HG02763 (cell line): ENCODE measurements around the gene VILL.

Experiments
- ATAC-seq: cut with Tn5 transposase; IDR thresholded peaks from one replicate; pipeline ENCODE4 v1.9.1; 2021; ENCODE audit warnings: mild to moderate bottlenecking, moderate library complexity; ENCODE audit not compliant: unreplicated experiment

The VILL gene

DNA sequence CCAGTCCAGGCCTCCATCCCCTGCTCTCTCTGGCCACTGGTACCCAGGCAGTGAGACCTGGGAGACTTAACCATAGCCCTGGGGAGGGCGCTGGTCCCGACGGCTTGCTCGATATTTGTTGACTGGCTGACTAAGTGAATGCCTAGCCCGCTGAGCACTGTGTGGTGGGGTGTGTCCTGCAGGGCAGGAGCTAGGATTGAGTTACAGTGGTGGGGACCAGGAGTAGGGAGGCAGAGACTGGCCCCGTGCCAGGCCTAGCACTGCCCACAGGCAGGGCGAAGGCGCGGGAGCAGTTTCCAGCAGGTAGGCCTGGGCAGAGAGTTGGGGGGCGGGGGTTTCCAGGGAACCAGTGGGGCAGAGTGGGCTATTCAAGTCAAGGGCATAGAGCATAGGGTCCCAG, at the start of gene VILL:
Gene VILL (plus strand): TSS at position 260 of the 400 bp plus-strand sequence. CDS start 2,887 bp downstream, outside the sequence.
- no peak for ATAC-seq

DNA sequence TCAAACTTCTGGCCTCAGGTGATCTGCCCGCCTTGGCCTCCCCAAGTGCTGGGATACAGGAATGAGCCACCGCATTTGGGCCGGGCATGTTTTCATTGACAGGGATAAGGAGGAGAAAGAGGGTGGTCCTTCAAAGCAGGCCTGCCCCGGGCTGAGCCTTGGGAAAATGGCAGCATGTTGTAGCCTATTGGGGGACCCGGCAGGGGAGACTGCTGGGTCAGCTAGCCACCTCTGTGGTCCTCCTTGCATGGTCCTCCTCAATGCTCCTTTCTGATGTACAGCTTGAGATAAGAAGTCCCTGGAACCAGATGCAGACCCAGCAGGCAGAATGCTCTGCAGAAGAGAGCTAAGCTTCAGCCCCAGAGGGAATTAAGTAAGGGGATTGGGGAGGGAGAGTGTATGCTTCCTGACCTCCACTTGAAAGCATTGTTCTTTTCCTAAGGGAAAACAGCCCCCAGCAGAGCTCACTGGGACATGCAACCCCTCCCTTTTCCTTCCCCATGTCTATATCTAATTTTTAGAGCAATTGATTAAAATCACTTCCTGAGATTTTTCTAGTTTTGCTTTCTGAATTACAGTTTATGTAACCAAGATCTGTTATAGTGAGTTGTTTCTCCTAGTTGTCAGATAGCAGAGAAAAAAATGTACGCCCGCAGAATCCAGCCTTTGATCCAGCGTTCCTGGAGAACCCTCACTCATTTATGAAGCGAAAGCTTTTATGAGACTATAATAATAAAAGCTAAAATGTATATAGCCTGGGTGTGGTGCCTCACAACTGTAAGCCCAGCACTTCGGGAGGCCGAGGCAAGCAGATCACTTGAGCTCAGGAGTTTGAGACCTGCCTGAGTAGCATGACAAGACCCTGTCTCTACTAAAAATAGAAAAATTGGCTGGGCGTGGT, 48.7 kb upstream of the VILL start:
- ATAC-seq = no peak

DNA sequence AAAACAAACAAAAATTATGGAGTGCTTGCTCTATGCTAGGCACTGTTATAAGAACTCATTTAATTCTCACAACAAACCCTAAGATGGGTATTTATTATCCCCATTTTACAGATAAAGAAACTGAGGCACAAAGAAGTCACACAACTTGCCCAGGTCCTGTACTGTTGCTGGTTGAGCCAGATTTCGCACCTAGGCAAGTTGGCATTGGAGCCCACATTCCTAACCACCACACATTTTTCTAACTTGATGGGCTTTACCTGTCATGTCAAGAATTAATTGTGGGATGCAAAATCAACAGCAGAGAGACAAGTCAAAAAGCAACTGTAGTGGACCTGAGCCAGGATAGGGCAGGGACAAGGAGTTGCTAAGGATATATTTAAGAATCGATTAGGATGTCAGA, 47.9 kb upstream of the VILL start:
- no peak for ATAC-seq

DNA sequence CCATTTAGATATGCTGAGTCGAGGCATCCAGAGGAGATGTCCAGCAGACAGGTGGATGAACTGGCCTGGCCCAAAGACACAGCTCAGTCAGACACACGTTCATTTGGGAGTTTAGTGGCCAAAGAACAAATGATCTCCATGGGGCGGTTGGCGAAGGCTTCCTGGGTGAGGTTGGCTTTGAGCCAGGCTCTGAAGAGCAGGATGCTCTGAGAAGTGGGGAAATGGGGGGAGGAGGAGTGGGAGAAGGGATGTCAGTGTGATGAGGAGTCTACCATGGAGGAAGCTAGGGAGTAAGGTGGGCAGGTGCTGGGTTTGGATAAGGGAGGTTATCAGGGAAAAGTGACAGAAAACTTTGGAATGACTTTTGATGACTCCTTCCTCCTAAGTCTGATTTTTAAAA, 47.5 kb upstream of the VILL start:
- no peak for ATAC-seq

DNA sequence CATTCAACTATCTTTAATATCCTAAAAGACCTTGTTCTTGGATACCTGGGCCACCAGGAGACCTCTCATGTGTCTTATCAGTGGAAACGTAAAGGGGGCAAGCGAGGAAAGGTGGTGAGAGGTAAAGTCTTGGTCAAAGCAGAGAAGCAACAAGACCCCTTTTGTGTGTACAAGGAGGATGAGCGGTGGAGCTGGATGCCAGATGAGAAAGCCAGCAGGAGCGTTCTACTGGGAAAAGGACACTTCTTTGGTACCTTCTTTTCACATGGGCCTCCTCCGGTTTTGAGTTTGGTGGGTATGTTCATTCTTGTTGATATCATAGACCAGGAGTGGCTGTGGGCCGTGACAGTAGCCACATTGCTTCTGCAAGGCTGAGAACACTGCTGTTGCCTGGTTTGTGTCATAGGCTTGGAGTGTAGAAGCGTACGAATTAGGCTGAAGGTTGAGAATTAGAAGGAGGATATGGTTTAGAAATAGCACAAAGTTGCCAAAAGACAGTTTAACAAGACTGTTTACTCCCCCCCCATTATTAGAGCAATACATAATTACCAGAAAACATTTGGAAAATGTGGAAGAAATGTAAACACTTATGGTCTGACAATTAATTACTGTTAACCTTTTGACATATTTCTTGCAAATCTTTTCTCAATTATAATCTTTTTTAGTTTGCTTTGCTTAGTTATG, 46.8 kb upstream of the VILL start:
- no peak for ATAC-seq

DNA sequence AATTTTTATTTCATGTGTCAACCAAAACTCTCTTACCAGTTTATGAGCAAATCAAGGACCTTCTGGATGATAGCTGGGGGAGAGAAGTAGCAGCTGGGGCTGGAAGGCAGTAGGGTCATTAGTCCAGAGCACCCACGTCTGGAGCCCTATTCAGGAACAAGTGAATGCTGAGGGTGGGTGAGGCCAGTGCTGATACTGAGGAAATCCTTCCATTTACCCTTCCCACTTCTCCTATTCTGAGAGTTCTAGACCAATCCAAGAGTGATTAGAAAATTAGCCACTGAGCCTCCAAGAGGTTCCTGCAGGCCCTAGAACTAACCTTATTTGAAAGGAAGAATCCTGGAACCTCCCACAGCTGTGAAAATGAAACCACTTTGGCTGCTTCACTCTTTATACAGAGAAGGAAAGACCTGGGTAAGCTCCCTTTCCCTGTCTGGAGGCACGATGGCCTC, 46.2 kb upstream of the VILL start:
- no peak for ATAC-seq

DNA sequence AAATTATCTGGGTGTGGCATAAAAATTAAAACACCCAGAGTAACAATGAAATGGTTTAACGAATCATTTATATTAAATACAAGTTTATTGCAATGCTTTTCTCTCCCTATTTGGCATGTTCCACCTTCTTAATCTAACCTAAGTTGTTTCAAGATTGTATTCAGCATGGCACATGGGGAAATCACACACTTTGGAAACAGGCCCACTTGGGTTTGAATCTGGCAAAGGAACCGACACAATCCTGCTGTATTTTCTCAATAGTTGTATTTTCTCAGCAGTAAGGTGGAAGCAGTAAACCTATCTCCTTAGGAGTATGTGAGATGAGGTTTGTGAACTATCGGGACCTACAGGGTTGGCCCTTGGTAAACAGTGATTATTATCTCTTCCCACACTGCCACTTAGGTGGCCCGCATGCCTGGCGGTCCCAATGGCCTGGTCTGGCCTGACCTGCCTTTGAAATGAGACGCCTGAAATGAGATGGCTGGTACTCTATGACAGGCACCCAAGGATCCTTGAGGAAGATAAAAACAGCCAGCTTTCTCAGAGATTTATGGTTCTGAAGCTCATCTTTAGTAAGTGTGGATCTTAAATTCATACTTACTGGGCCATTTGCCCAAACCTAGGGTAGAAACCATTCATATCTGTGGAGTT, 45.3 kb upstream of the VILL start:
- no peak for ATAC-seq

DNA sequence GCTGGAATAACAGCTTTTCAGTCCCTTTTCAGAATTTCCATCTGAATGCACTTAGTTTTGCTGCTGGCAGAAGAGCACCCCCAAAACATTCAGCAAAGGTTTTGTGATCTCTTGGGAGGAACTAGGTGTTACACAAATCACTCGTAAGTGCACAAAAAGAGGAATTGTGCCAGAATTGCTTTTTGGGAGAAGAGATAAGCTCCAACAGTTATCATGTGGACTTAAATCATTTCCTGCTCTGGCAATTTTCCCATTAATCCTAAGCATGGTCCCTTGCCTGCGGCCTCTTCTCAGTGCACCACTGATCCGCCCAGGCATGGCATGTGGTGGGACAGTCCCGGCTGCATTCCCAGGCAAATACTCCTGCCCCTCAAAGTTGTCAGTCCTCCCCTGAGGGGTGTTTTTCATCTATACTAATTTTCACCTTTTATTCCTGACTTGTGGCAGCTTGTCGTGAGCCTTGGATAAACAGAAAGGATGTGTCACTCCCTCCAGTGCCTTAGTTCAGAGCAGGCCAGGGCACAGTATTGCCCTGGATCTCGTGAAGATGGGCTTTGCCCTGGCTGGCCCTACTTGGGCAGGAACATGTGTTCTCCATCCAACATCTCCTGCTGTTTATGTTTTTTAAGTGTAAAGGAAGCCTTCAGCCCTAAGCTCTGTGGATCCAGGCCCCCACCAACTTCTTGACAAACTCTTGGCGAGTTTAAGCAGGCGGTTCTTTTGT, 44.6 kb upstream of the VILL start:
- ATAC-seq = no peak

DNA sequence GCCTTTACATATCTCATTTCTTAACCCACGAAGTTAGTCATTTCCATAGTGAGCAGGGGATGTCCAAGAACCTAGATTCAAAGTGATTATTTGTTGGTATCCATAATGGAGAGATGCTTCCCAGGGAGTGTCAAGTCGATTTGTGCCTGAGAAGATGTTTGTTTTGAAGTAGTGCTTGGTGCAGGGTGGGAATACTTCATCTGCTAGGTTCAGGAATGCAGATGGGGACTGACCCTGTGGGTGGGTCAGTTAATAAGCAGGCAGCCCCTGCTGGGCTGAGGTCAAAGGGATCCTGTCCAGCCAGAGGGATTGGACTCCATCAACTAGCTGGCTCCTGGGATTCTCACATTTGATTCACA, 44.1 kb upstream of the VILL start:
- ATAC-seq = no peak

DNA sequence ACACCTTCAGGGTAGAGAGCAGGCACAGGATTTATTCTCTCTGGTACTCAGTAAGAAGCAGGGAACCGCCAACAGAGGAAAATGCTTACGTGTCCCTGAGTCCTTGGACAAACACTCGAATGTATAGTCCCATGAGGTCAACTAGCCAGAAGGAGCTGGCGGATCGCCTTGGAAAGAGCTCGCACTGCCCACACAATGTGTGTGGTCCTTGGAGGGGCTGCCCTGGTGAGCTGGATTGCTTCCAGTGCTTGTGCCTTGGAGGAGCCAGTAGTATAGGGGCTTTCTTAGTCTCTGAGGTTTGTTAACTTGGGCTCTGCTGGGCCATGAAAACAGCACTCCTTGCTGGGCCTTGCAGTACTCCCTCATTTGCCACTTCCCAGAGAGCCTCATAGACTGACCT, 40.7 kb upstream of the VILL start:
- no peak for ATAC-seq

DNA sequence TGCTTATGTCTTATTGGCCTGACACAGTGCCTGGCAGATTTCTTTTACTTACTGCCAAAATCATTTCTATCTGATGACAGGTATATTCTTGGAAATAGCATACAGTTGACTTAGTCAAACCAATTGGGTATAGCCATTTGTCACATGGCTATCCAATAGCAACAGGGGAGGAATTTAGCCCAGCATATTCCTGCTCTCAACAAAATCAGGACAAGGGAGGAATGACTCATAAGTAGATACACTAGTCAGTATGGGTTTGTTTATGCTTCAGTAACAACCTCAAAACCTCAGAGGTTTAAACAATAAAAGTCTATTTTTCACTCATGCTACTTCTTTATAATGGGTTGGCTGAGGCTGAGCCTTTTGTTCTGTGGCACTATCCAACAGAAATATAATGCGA, 38.0 kb upstream of the VILL start:
- ATAC-seq = no peak

DNA sequence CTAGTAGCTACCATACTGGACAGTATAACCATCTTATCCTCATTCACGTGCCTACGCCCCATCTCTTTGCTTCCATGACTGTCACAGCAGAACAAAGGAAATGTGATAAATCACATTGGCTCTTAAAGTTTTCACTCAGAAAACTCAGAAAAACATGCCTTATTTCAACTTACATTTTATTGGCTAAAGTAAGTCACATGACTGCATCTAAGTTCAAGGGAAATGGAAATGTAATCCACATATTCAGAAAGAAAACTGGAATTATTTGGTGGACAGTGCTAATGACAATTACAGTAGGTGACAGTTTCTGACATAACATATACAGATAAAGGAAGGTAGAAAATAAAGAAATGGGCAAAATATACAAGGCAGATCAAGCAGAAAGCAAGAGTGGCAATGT, 37.4 kb upstream of the VILL start:
- no peak for ATAC-seq

DNA sequence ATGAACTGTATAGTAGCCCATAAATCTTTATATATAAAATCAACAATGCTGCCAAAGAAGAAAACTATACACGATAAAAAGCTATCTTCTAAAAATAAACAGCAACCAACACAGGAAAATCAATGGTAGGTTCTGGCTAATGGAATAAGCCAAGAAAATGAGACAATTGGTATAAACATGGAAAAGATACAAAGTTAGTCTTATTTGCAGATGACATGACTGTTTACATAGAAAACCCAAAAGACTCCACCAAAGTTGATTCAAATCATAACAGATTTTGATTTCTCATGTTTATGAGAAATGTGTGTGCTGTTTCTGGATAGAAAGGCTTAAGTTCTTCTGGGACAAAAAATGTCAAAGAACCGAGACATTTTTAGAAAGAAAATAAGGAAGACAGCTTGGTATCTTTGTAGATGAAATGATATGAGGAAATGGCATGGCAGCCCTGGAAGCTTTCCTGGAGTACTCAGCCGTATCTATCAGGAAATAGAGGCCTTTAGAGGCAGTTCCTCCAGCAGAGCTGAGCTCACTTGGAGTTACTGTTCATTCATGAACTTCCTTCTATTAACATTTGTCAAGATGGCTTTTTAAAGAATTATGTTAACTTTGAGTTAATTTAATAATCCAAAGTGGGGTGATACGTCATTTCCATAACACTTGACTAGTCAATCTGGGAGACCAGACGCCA, 36.7 kb upstream of the VILL start:
- ATAC-seq = no peak

DNA sequence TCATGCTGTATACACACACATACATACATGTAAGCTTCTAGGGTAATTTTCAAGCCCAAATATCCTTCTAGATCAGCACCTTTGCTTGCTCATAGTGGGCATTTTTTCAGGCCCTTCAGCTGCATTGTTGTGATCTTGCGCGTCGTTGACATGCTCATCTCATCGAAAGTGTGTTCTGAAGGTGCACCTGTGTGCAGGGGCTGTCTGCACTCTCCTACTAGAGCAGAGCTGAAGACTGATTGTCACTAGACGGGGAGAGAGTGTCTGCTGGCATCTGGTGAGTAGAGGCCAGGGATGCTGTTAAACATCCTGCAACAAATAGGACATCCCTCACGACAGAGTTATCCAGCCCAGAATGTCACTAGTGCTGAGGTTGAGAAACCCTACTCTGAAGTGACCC, 35.7 kb upstream of the VILL start:
- ATAC-seq = no peak

DNA sequence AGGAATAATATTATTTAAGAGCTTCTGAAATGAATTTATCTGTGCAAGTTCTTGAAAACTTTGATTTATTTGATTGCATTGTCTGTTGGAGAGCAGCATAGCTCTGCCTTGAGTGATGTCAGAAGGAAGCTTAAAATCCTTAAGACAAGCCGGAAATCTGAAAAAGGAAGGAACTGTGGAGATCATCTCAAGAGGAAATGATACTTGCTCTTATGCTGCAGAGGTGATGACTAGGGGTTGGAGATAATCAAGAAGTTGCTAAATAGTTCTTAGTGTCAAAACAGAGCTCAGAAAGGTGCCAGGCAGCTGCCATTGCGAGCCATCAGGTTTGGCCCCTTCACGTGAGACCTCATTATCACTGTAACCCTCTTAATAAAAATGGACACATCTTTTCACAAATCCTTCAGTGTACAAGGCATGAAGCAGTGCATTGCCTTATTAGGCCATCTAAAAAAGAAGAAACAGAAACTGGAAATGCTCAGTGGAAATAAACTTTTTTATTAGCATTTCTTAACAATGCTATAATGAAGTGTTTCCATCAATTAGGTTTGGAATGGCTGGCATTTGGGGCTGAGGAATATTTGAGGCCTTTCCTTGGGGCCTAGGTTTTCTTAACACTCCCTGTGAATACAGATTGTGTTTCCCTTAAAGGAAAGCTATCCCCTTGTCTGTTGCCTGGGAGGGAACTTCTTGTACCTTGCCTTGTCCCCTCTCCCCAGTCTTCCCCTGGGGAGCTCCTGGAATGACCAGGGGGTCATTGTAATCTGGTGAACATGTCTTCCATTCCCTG, 34.5 kb upstream of the VILL start:
- ATAC-seq = no peak

DNA sequence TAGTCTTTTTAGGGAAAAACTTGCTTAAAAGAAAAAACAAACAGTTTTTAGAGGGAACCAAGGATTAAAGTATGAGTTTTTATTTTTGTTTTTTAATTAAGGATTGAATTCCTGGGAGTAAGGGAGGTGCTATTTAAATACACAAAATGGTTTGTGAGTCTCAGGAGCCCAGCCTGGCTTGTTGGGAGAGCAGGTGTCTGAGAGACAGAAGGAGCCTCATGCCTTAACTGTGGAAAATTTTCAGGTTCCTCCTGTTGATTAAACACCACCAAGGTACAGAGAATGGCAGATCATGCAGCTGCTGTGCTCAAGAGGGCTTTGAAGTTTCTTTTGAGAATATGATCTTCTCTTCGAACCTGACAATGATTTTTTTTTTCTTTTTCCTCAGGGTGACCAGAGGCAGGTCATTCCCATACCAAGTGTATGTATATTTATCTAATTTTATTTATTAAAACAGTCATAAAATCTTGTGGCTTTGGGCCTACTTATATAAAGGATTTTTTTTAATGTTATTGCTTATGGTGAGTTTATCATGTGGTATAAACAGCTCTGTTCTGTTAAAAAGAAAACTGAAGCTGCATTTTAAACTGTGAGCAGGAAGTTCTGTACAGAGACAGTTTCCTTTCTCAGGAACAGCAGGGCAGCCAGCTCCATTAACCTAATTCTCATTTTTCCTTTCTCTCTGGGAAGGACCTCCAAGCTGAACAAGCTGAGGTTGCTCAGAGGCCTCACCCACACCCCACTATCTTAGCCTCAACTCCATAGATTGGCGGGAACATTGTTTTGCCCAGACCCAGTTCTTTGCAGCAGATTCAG, 33.7 kb upstream of the VILL start:
- no peak for ATAC-seq

DNA sequence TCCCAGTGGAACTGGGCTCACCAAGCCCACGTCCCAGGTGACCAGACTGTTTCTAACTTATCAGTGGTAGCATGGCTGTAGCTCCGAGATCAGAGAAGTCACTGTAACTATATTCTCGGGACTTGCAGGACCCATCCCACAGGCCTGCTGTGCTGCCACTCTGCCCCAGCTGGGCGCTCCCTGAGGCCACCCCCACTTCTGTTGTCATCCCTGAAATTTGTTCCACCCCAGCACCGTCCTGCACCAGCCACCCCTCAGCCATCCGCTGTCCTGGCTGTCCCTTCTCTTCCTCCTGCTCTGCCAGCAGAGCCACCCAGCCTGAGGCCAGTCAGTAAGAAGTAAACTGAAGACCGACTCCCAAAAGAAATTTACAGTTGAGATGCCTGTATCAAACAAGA, 33.0 kb upstream of the VILL start:
- ATAC-seq = no peak

DNA sequence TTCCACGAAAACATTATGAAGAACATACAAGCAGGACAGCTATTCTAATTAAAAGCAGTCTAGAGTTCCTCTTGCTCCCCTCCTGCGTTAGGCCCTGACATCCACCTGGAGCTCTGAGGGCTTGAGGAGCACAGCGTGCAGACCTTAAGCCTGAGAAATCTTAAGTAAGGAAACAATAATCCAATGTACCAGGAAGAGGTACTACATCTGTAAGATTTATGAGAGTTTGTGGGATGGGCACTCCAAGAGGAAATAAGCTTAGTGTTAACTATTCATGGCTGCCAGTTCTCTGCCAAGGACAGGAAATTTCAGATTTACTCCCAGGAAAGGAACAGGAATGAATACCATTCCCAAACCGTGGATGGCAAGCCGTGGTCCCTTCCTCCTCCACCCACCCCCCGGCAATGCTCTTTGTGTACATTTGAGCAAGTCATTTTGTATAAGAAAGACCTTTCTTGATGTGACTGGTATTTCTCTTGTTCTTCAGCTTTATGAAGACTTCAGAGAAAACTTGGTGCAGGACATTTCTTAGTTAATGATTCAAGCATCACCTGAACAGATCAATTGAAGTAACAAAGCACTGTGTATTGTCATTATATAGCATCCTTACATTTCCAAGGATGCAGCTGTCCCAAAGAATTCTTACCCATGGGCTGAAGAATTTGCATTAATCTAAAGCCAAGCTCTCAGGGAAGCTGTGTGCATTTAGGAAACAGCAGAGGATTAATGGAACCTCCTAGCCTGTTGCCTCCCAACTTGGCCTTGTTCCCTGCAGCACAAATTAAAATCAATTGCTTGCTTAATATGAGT, 28.8 kb upstream of the VILL start:
- ATAC-seq = no peak
